Fibroblast of lung (primary cell): ENCODE data around the gene TFPI2. TPM values are rescaled to one million over a fixed set of nuclear protein-coding genes. Genes with fewer than 3 reads are reported as not detected.

Source experiments
- DNase-seq, 2 donors: peaks; one replicate each; pipeline versions ENCODE4 v3.0.0 to v3.0.0-alpha.2; 2010; ENCODE audit warnings: low read depth in 2 of 2
- H2AFZ ChIP-seq: 2 replicates; pipeline ENCODE4 v1.5.1; 2012; ENCODE audit warnings: low read length, control low read depth, inconsistent platforms
- H3K27ac ChIP-seq: 2 replicates; pipeline ENCODE4 v1.5.1; 2011; ENCODE audit warnings: low read length, control low read depth; ENCODE audit not compliant: insufficient read depth
- H3K27me3 ChIP-seq: 2 replicates; pipeline ENCODE4 v1.5.1; 2011; ENCODE audit warnings: mild to moderate bottlenecking, low read length; ENCODE audit not compliant: control insufficient read depth, insufficient read depth
- H3K36me3 ChIP-seq: 2 replicates; pipeline ENCODE4 v1.5.1; 2011; ENCODE audit warnings: low read length; ENCODE audit not compliant: control insufficient read depth, insufficient read depth
- H3K4me1 ChIP-seq: 2 replicates; pipeline ENCODE4 v1.5.1; 2011; ENCODE audit warnings: low read length; ENCODE audit not compliant: control insufficient read depth, insufficient read depth; ENCODE audit errors: extremely low read depth
- H3K4me2 ChIP-seq: 2 replicates; pipeline ENCODE4 v1.5.1; 2011; ENCODE audit warnings: low read length, control low read depth; ENCODE audit not compliant: insufficient read depth; ENCODE audit errors: extremely low read depth
- H3K4me3 ChIP-seq, 4 experiments: fragments of 200-600 bp in 1 of 4; sonication (generic) in 1 of 4; replicated peaks in 1 of 4; 2 replicates each; pipeline ENCODE4 v1.5.1; 2011 to 2016; ENCODE audit warnings: low read length in 4 of 4, low read depth in 3 of 4, mild to moderate bottlenecking in 3 of 4, control low read depth in 2 of 4, inconsistent platforms in 1 of 4, mixed read lengths in 1 of 4; ENCODE audit not compliant: insufficient read depth in 1 of 4; ENCODE audit errors: control extremely low read depth in 1 of 4
- H3K79me2 ChIP-seq: 2 replicates; pipeline ENCODE4 v1.5.1; 2012; ENCODE audit warnings: mild to moderate bottlenecking, low read length, inconsistent platforms; ENCODE audit not compliant: control insufficient read depth, insufficient read depth
- H3K9ac ChIP-seq: 2 replicates; pipeline ENCODE4 v1.5.1; 2011; ENCODE audit warnings: mild to moderate bottlenecking, low read length, control low read depth; ENCODE audit not compliant: insufficient read depth
- H3K9me3 ChIP-seq: 2 replicates; pipeline ENCODE4 v1.5.1; 2012; ENCODE audit warnings: low read depth, low read length; ENCODE audit not compliant: control insufficient read depth, insufficient read depth
- H4K20me1 ChIP-seq: 2 replicates; pipeline ENCODE4 v1.5.1; 2011; ENCODE audit warnings: low read length; ENCODE audit not compliant: control insufficient read depth, insufficient read depth; ENCODE audit errors: extremely low read depth
- CTCF ChIP-seq, 2 donors: IDR thresholded peaks in 1 of 2; conservative IDR thresholded peaks in 1 of 2; 1 replicate in 1 of 2; 2 replicates in 1 of 2; pipeline ENCODE4 v1.5.1; 2011 to 2012; ENCODE audit warnings: low read length in 2 of 2, control low read depth in 1 of 2, inconsistent platforms in 1 of 2, low read depth in 1 of 2, mild to moderate bottlenecking in 1 of 2
- EZH2 ChIP-seq: IDR thresholded peaks from 2 replicates; pipeline ENCODE4 v1.5.1; 2012; ENCODE audit warnings: low read length, control low read depth, mild to moderate bottlenecking; ENCODE audit errors: missing control alignments
- polyA plus RNA-seq, 2 donors: library from polyadenylated mRNA; depleted of rRNA in 1 of 2; stranded (reverse) in 1 of 2; unstranded in 1 of 2; fragments of >200 nt; gene quantifications; 2 replicates each; pipeline ENCODE4 v1.2.1, GENCODE V29; 2011 to 2012; ENCODE audit warnings: missing spikeins in 1 of 2
- total RNA-seq: library from RNA; depleted of rRNA; stranded (reverse); fragments of >200 nt; gene quantifications from 2 replicates; pipeline ENCODE4 v1.2.1, GENCODE V29; 2014

TFPI2 gene
- total and polyA plus RNA-seq, 2 donors (not counting 1 experiment from before 2014, with no cell fraction given) = 14.4 to 76.0 TPM

- Histone ChIP-seq H4K20me1 (no peaks in the 10 kb centered on the region), H3K9me3 (no peaks in the 10 kb centered on the region), H3K36me3 (no peaks in the 10 kb centered on the region), H3K4me1 (no peaks in the 10 kb centered on the region), H3K4me2 (no peak overlapping the region), H2AFZ (no peak overlapping the region), H3K4me3 (no peak overlapping the region), H3K79me2 (no peaks in the 10 kb centered on the region), H3K27ac (no peak overlapping the region), H3K27me3 (no peaks in the 10 kb centered on the region), H3K9ac (no peak overlapping the region)
- no peak for DNase-seq
- TF ChIP-seq CTCF (conservative IDR thresholded peaks at IDR 0.05 in 1 of 2, IDR thresholded peaks at IDR 0.05 in 1 of 2; ENCODE audit: low read depth in 1 of 2, low read length in 2 of 2) (no peak), EZH2 (no peak)
Measured at GRCh38 chr7:93861325-93861949, 29.1 kb downstream of the TFPI2 start.

- Histone ChIP-seq H3K4me3 (no peak overlapping the region), H3K9me3 (no peaks in the 10 kb centered on the region), H3K4me1 (no peaks in the 10 kb centered on the region), H2AFZ (no peak overlapping the region), H3K27me3 (no peaks in the 10 kb centered on the region), H3K36me3 (no peaks in the 10 kb centered on the region), H3K27ac (no peak overlapping the region), H3K9ac (no peak overlapping the region), H3K4me2 (no peak overlapping the region), H3K79me2 (no peaks in the 10 kb centered on the region), H4K20me1 (no peaks in the 10 kb centered on the region)
- TF ChIP-seq CTCF (conservative IDR thresholded peaks at IDR 0.05 in 1 of 2, IDR thresholded peaks at IDR 0.05 in 1 of 2; ENCODE audit: low read depth in 1 of 2, low read length in 2 of 2) (no peak), EZH2 (no peak)
- no peak for DNase-seq
Measured at GRCh38 chr7:93860261-93860660, 30.3 kb downstream of the TFPI2 start.

GRCh38 chr7:93858857-93859256 lies 31.7 kb downstream of the TFPI2 start:
- H3K4me2 ChIP-seq = no peak overlapping the region
- H3K9me3 ChIP-seq = no peaks in the 10 kb centered on the region
- H3K27ac ChIP-seq = no peak overlapping the region
- no peak overlapping the region for H3K4me3 ChIP-seq
- no peaks in the 10 kb centered on the region for H3K27me3 ChIP-seq
- no peaks in the 10 kb centered on the region for H3K79me2 ChIP-seq
- no peak for DNase-seq
- no peak overlapping the region for H2AFZ ChIP-seq
- no peaks in the 10 kb centered on the region for H3K36me3 ChIP-seq
- H3K4me1 ChIP-seq = no peaks in the 10 kb centered on the region
- H3K9ac ChIP-seq = no peak overlapping the region
- TF ChIP-seq CTCF (conservative IDR thresholded peaks at IDR 0.05 in 1 of 2, IDR thresholded peaks at IDR 0.05 in 1 of 2; ENCODE audit: low read depth in 1 of 2, low read length in 2 of 2) = no peak
- TF ChIP-seq EZH2 = no peak
- no peaks in the 10 kb centered on the region for H4K20me1 ChIP-seq
